OCI-LY1 (cell line): ENCODE results near the gene FXR1.

Source experiments
- EZH2 ChIP-seq: fragments of 200-600 bp; sonication (generic), shearing (Covaris generic); IDR thresholded peaks from 2 replicates; pipeline ENCODE4 v1.8.0; 2017; ENCODE audit warnings: borderline replicate concordance, mixed run types, mild to moderate bottlenecking, antibody characterized with exemption, low read length, moderate library complexity, mixed read lengths
- TF ChIP-seq, protein P1 (sequence below): fragments of 200-600 bp; sonication (generic), shearing (Covaris generic); IDR thresholded peaks from 2 replicates; pipeline ENCODE4 v1.5.1; 2017; ENCODE audit warnings: mild to moderate bottlenecking, antibody characterized with exemption, low read length, moderate library complexity, mixed read lengths

DNA sequence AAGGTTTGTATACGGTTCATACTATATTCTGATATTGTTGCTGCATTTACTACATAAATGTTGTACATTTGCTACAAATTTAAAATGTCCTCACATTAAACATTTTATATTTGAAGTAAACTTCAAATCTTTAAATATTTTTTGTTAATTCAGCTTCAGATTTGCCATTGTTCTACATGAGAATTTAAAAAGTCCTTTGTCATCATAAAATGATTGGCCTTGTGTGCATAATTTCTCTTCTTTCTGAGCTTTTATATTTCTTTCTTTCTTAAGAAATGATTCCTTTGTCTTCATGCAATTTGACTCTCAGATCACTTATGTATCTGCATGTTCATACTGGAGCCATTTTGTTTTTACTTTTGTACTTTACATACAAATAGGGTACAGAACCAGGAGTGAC is 49.1 kb downstream of the FXR1 start:
- TF ChIP-seq, protein P1, sequence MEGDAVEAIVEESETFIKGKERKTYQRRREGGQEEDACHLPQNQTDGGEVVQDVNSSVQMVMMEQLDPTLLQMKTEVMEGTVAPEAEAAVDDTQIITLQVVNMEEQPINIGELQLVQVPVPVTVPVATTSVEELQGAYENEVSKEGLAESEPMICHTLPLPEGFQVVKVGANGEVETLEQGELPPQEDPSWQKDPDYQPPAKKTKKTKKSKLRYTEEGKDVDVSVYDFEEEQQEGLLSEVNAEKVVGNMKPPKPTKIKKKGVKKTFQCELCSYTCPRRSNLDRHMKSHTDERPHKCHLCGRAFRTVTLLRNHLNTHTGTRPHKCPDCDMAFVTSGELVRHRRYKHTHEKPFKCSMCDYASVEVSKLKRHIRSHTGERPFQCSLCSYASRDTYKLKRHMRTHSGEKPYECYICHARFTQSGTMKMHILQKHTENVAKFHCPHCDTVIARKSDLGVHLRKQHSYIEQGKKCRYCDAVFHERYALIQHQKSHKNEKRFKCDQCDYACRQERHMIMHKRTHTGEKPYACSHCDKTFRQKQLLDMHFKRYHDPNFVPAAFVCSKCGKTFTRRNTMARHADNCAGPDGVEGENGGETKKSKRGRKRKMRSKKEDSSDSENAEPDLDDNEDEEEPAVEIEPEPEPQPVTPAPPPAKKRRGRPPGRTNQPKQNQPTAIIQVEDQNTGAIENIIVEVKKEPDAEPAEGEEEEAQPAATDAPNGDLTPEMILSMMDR, result no peak
- no peak for TF ChIP-seq EZH2
